ENCODE results near the gene CADPS. TPM values are rescaled to one million over a fixed set of nuclear protein-coding genes. Genes with fewer than 3 reads are reported as not detected.
"Not testable (repeated sequence)": the region's sequence is repeated elsewhere in the genome, so short reads cannot be mapped to it uniquely, and the experiment has no call there.

CADPS gene
- total RNA-seq, 2 donors from 2014 or later = 11.7 to 20.8 TPM

GRCh38 chr3:62584636-62585035 is 290.6 kb downstream of the CADPS start:
- WGBS, 2 experiments (ENCODE audit: insufficient coverage in 1 of 2, insufficient read length in 1 of 2) = 85 to 100% methylated on average over 4 of the region's 4 CpGs
- Mint-ChIP-seq H3K4me1 (no peaks in the 10 kb centered on the region), H3K27ac (no peak overlapping the region), H3K4me3 (no peak overlapping the region), H3K9me3 (peaks cover 10% of the 10 kb centered on the region), H3K36me3 (ENCODE audit: low read depth) (peaks cover 19% of the 10 kb centered on the region), H3K27me3 (ENCODE audit: insufficient read depth) (no peaks in the 10 kb centered on the region)
- Histone ChIP-seq H3K27me3 (ENCODE audit: control insufficient read depth, insufficient read depth, low read length, poor library complexity, severe bottlenecking) (no peaks in the 10 kb centered on the region), H3K36me3 (ENCODE audit: control insufficient read depth, insufficient read depth, low read length) (peaks cover 12% of the 10 kb centered on the region), H3K4me3 (ENCODE audit: low read length) (no peak overlapping the region), H3K4me1 (ENCODE audit: control insufficient read depth, insufficient read depth, low read length) (no peaks in the 10 kb centered on the region), H3K9ac (ENCODE audit: extremely low read depth, low read length, poor library complexity, severe bottlenecking) (no peak overlapping the region), H3K9me3 (ENCODE audit: control insufficient read depth, low read length) (peaks cover 12% of the 10 kb centered on the region), H3K27ac (ENCODE audit: low read depth, low read length) (no peak overlapping the region)
- no peak for DNase-seq
- TF ChIP-seq CTCF (conservative IDR thresholded peaks at IDR 0.05) = no peak

- TF ChIP-seq CTCF (conservative IDR thresholded peaks at IDR 0.05) = no peak
- Mint-ChIP-seq H3K27me3 (ENCODE audit: insufficient read depth) (no peaks in the 10 kb centered on the region), H3K9me3 (peaks cover 27% of the 10 kb centered on the region), H3K36me3 (ENCODE audit: low read depth) (peaks cover 26% of the 10 kb centered on the region), H3K4me3 (no peak overlapping the region), H3K27ac (no peak overlapping the region), H3K4me1 (no peaks in the 10 kb centered on the region)
- WGBS, 2 experiments (ENCODE audit: insufficient coverage in 1 of 2, insufficient read length in 1 of 2) = 65 to 74% methylated on average over 4 of the region's 4 CpGs
- no peak overlapping the region for H3K9ac ChIP-seq (ENCODE audit: extremely low read depth, low read length, poor library complexity, severe bottlenecking)
- no peaks in the 10 kb centered on the region for H3K4me1 ChIP-seq (ENCODE audit: control insufficient read depth, insufficient read depth, low read length)
- H3K36me3 ChIP-seq (ENCODE audit: control insufficient read depth, insufficient read depth, low read length) = peaks cover 15% of the 10 kb centered on the region
- DNase-seq = no peak
- H3K9me3 ChIP-seq (ENCODE audit: control insufficient read depth, low read length) = peaks cover 24% of the 10 kb centered on the region
- no peak overlapping the region for H3K27ac ChIP-seq (ENCODE audit: low read depth, low read length)
- H3K4me3 ChIP-seq (ENCODE audit: low read length) = no peak overlapping the region
- H3K27me3 ChIP-seq (ENCODE audit: control insufficient read depth, insufficient read depth, low read length, poor library complexity, severe bottlenecking) = no peaks in the 10 kb centered on the region
Observed at GRCh38 chr3:62582495-62583172, 292.6 kb downstream of the CADPS start.

- H3K4me3 Mint-ChIP-seq; H3K27me3 ChIP-seq (ENCODE audit: control insufficient read depth, insufficient read depth, low read length, poor library complexity, severe bottlenecking); H3K4me1 Mint-ChIP-seq; H3K27me3 Mint-ChIP-seq (ENCODE audit: insufficient read depth); H3K27ac ChIP-seq (ENCODE audit: low read depth, low read length); H3K27ac Mint-ChIP-seq; H3K9ac ChIP-seq (ENCODE audit: extremely low read depth, low read length, poor library complexity, severe bottlenecking); DNase-seq; H3K4me3 ChIP-seq (ENCODE audit: low read length); H3K4me1 ChIP-seq (ENCODE audit: control insufficient read depth, insufficient read depth, low read length): not testable (repeated sequence)
- peaks cover 27% of the 10 kb centered on the region for H3K9me3 Mint-ChIP-seq
- Histone ChIP-seq H3K36me3 (ENCODE audit: control insufficient read depth, insufficient read depth, low read length) (peaks cover 15% of the 10 kb centered on the region), H3K9me3 (ENCODE audit: control insufficient read depth, low read length) (peaks cover 24% of the 10 kb centered on the region)
- no CpG with 5 or more reads among the region's 1 CpG for WGBS, 2 experiments (ENCODE audit: insufficient coverage in 1 of 2, insufficient read length in 1 of 2)
- peaks cover 28% of the 10 kb centered on the region for H3K36me3 Mint-ChIP-seq (ENCODE audit: low read depth)
Observed at GRCh38 chr3:62580485-62580884, 294.7 kb downstream of the CADPS start.

GRCh38 chr3:62577153-62577552 is 298.1 kb downstream of the CADPS start:
- no peak overlapping the region for H3K4me3 ChIP-seq (ENCODE audit: low read length)

More at GRCh38 chr3:62577153-62577552, 298.1 kb downstream of the CADPS start:
- Mint-ChIP-seq H3K27me3 (ENCODE audit: insufficient read depth) (no peaks in the 10 kb centered on the region), H3K36me3 (ENCODE audit: low read depth) (peaks cover 24% of the 10 kb centered on the region), H3K4me3 (no peak overlapping the region), H3K27ac (no peak overlapping the region), H3K9me3 (peaks cover 27% of the 10 kb centered on the region), H3K4me1 (no peaks in the 10 kb centered on the region)
- H3K4me1 ChIP-seq (ENCODE audit: control insufficient read depth, insufficient read depth, low read length) = no peaks in the 10 kb centered on the region
- no peaks in the 10 kb centered on the region for H3K27me3 ChIP-seq (ENCODE audit: control insufficient read depth, insufficient read depth, low read length, poor library complexity, severe bottlenecking)
- H3K9me3 ChIP-seq (ENCODE audit: control insufficient read depth, low read length) = peaks cover 24% of the 10 kb centered on the region
- H3K27ac ChIP-seq (ENCODE audit: low read depth, low read length) = no peak overlapping the region
- DNase-seq = no peak
- H3K36me3 ChIP-seq (ENCODE audit: control insufficient read depth, insufficient read depth, low read length) = peaks cover 8% of the 10 kb centered on the region
- H3K9ac ChIP-seq (ENCODE audit: extremely low read depth, low read length, poor library complexity, severe bottlenecking) = no peak overlapping the region
- no CpG with 5 or more reads among the region's 1 CpG for WGBS, 2 experiments (ENCODE audit: insufficient coverage in 1 of 2, insufficient read length in 1 of 2)
- TF ChIP-seq CTCF (conservative IDR thresholded peaks at IDR 0.05) = no peak

All from endodermal cell (in vitro differentiated cells).